Stimulated activated naive CD4-positive, alpha-beta T cell (primary cell): ENCODE data around the gene GNA14.
"Not testable (repeated sequence)": the region's sequence is repeated elsewhere in the genome, so short reads cannot be mapped to it uniquely, and the experiment has no call there.

Source experiments
- DNase-seq, 6 experiments: peaks; one replicate each; lab custom pipeline; 2025; lab: John Stamatoyannopoulos, UW

Gene GNA14

GRCh38 chr9:77402286-77402685 is 245.8 kb downstream of the GNA14 start:
- DNase-seq, result no peak

GRCh38 chr9:77399964-77400363 is 248.2 kb downstream of the GNA14 start:
- DNase-seq, result no peak

- not testable (repeated sequence) for DNase-seq
These were observed 249.5 kb downstream of the GNA14 start for GRCh38 chr9:77398581-77398980.

- no peak for DNase-seq
These were observed 255.8 kb downstream of the GNA14 start for GRCh38 chr9:77392328-77392727.

GRCh38 chr9:77391834-77392233 is 256.3 kb downstream of the GNA14 start:
- no peak for DNase-seq

GRCh38 chr9:77386187-77386586 is 261.9 kb downstream of the GNA14 start:
- DNase-seq, result no peak

GRCh38 chr9:77384406-77384805 is 263.7 kb downstream of the GNA14 start:
- no peak for DNase-seq

GRCh38 chr9:77375956-77376532 is 272.1 kb downstream of the GNA14 start:
- no peak for DNase-seq

GRCh38 chr9:77374266-77374665 is 273.9 kb downstream of the GNA14 start:
- no peak for DNase-seq
